LHCN-M2 (cell line): ENCODE results near the gene WWC1. TPM values are rescaled to one million over a fixed set of nuclear protein-coding genes. Genes with fewer than 3 reads are reported as not detected.

Experiments used
- DNase-seq: peaks from one replicate; pipeline ENCODE4 v3.0.0-alpha.2; 2012; ENCODE audit warnings: low read depth
- total RNA-seq: library from RNA; depleted of rRNA; stranded (reverse); fragments of >200 nt; gene quantifications from 2 replicates; pipeline ENCODE4 v1.2.3, GENCODE V29; 2014

Gene WWC1
- total RNA-seq, 1 experiment from 2014 or later, result 0.29 TPM

GRCh38 chr5:168362097-168362885, 70.8 kb downstream of the WWC1 start:
- no peak for DNase-seq

- peak; percentile 48 for DNase-seq
Observed at GRCh38 chr5:168364151-168364661, 72.8 kb downstream of the WWC1 start.

- no peak for DNase-seq
Observed at GRCh38 chr5:168364750-168365550, 73.5 kb downstream of the WWC1 start.

- no peak for DNase-seq
Observed at GRCh38 chr5:168365581-168366081, 74.2 kb downstream of the WWC1 start.

GRCh38 chr5:168366116-168366515, 74.7 kb downstream of the WWC1 start:
- DNase-seq, result peak; percentile 32

GRCh38 chr5:168368854-168369253, 77.4 kb downstream of the WWC1 start:
- no peak for DNase-seq

GRCh38 chr5:168370831-168371230, 79.4 kb downstream of the WWC1 start:
- no peak for DNase-seq

- DNase-seq, result no peak
Observed at GRCh38 chr5:168372356-168372946, 81.0 kb downstream of the WWC1 start.

GRCh38 chr5:168374532-168374931, 83.1 kb downstream of the WWC1 start:
- no peak for DNase-seq

GRCh38 chr5:168375214-168375613, 83.8 kb downstream of the WWC1 start:
- no peak for DNase-seq

GRCh38 chr5:168377525-168377924, 86.1 kb downstream of the WWC1 start:
- no peak for DNase-seq

GRCh38 chr5:168378741-168379140, 87.3 kb downstream of the WWC1 start:
- no peak for DNase-seq

GRCh38 chr5:168382421-168382820, 91.0 kb downstream of the WWC1 start:
- peak; percentile 33 for DNase-seq

- DNase-seq, result no peak
Observed at GRCh38 chr5:168390491-168390890, 99.0 kb downstream of the WWC1 start.

GRCh38 chr5:168393773-168394172, 102.3 kb downstream of the WWC1 start:
- DNase-seq, result no peak

- no peak for DNase-seq
Observed at GRCh38 chr5:168400429-168401220, 109.2 kb downstream of the WWC1 start.

- no peak for DNase-seq
Observed at GRCh38 chr5:168401226-168401625, 109.8 kb downstream of the WWC1 start.

GRCh38 chr5:168401880-168402279, 110.4 kb downstream of the WWC1 start:
- DNase-seq, result no peak

GRCh38 chr5:168404365-168404764, 112.9 kb downstream of the WWC1 start:
- peak; percentile 93 for DNase-seq

GRCh38 chr5:168407211-168407610, 115.8 kb downstream of the WWC1 start:
- peak; percentile 20 for DNase-seq
